OCI-LY7 (cell line): ENCODE results near the gene TEX44. TPM values are rescaled to one million over a fixed set of nuclear protein-coding genes. Genes with fewer than 3 reads are reported as not detected.

Experiments
- BruUV-seq: library from RNA; stranded (reverse); fragments of 400-500 nt; replicated peaks from 2 replicates; lab custom pipeline; 2021; lab: Mats Ljungman, UMichigan
- CTCF ChIA-PET: fragments of 300-600 bp; sonication (Branson Sonifier 250); formaldehyde crosslinking; loops from one replicate; lab custom pipeline; 2022; ENCODE audit warnings: antibody characterized with exemption; ENCODE audit not compliant: unreplicated experiment; lab: Charles Lee
- POLR2A ChIA-PET: fragments of 300-600 bp; sonication (Branson Sonifier 250); formaldehyde crosslinking; loops from one replicate; lab custom pipeline; 2022; ENCODE audit warnings: antibody characterized with exemption; lab: Charles Lee
- DNase-seq: peaks from one replicate; pipeline ENCODE4 v3.0.0-alpha.2; 2015; ENCODE audit warnings: low spot score
- H2AFZ ChIP-seq: fragments of 200-600 bp; sonication (generic), shearing (Covaris generic); 2 replicates; pipeline ENCODE4 v1.6.1; 2014; ENCODE audit warnings: mild to moderate bottlenecking, antibody characterized with exemption, low read length, moderate library complexity
- H3K27ac ChIP-seq: fragments of 200-600 bp; sonication (generic); 2 replicates; pipeline ENCODE4 v1.5.1; 2014; ENCODE audit warnings: mixed run types, low read depth, mild to moderate bottlenecking, moderate library complexity, low read length, inconsistent platforms; ENCODE audit not compliant: poor library complexity, severe bottlenecking
- H3K36me3 ChIP-seq: fragments of 200-600 bp; sonication (generic); 2 replicates; pipeline ENCODE4 v1.6.1; 2014; ENCODE audit warnings: mild to moderate bottlenecking, antibody characterized with exemption, low read length, moderate library complexity, mixed read lengths; ENCODE audit not compliant: insufficient read depth
- H3K4me1 ChIP-seq: fragments of 200-600 bp; sonication (generic); 2 replicates; pipeline ENCODE4 v1.5.1; 2014; ENCODE audit warnings: mild to moderate bottlenecking, low read length; ENCODE audit not compliant: insufficient read depth, poor library complexity, severe bottlenecking
- H3K4me2 ChIP-seq: fragments of 200-600 bp; sonication (generic); 2 replicates; pipeline ENCODE4 v1.6.1; 2014; ENCODE audit warnings: mild to moderate bottlenecking, low read length
- H3K4me3 ChIP-seq: fragments of 200-600 bp; sonication (generic); 2 replicates; pipeline ENCODE4 v1.5.1; 2014; ENCODE audit warnings: mild to moderate bottlenecking, low read depth, low read length; ENCODE audit not compliant: poor library complexity, severe bottlenecking
- H3K79me2 ChIP-seq: fragments of 200-600 bp; sonication (generic); 2 replicates; pipeline ENCODE4 v1.6.1; 2016; ENCODE audit warnings: low read depth, mild to moderate bottlenecking, low read length, moderate library complexity, mixed read lengths; ENCODE audit not compliant: insufficient read depth
- H3K9me2 ChIP-seq: fragments of 200-600 bp; sonication (generic); 2 replicates; pipeline ENCODE4 v1.6.1; 2016; ENCODE audit warnings: mild to moderate bottlenecking, low read length, mixed read lengths; ENCODE audit not compliant: insufficient read depth
- H3K9me3 ChIP-seq: fragments of 200-600 bp; sonication (generic); 2 replicates; pipeline ENCODE4 v1.6.1; 2014; ENCODE audit warnings: mild to moderate bottlenecking, mixed run types, low read length, mixed read lengths
- H4K20me1 ChIP-seq: fragments of 200-600 bp; sonication (generic); 2 replicates; pipeline ENCODE4 v1.6.1; 2014; ENCODE audit warnings: mild to moderate bottlenecking, antibody characterized with exemption, low read length, moderate library complexity, mixed read lengths; ENCODE audit not compliant: insufficient read depth
- CTCF ChIP-seq: fragments of 200-600 bp; sonication (generic); conservative IDR thresholded peaks from 2 replicates; pipeline ENCODE4 v1.5.1; 2014; ENCODE audit warnings: mild to moderate bottlenecking, antibody characterized with exemption, low read length, moderate library complexity, mixed read lengths
- EZH2phosphoT487 ChIP-seq: fragments of 200-600 bp; sonication (generic); IDR thresholded peaks from 2 replicates; pipeline ENCODE4 v1.6.1; 2018; ENCODE audit warnings: low read depth, borderline replicate concordance, mild to moderate bottlenecking, mixed run types, antibody characterized with exemption, low read length, moderate library complexity, mixed read lengths
- intact Hi-C: fragments of 100-400 bp; cut with micrococcal nuclease; formaldehyde crosslinking; loops from one replicate; pipeline ENCODE4 v1.10.0; 2022; ENCODE audit not compliant: unreplicated experiment
- total RNA-seq, 2 experiments: library from RNA; depleted of rRNA in 1 of 2; stranded (reverse); fragments of >200 nt in 1 of 2; shearing (Covaris generic) in 1 of 2; gene quantifications; 2 replicates each; pipeline ENCODE4 v1.2.3, GENCODE V29; 2014 to 2022

Gene TEX44
- total RNA-seq, 2 experiments from 2014 or later = not detected

GRCh38 chr2:231548752-231549151 is 43.9 kb upstream of the TEX44 start:
- Histone ChIP-seq H3K79me2 (no peaks in the 10 kb centered on the region), H2AFZ (no peak overlapping the region), H3K9me3 (peaks cover 15% of the 10 kb centered on the region), H3K4me2 (no peak overlapping the region), H3K9me2 (no peaks in the 10 kb centered on the region), H3K36me3 (no peaks in the 10 kb centered on the region), H3K4me3 (no peak overlapping the region), H3K27ac (no peak overlapping the region), H4K20me1 (no peaks in the 10 kb centered on the region), H3K4me1 (peaks cover 18% of the 10 kb centered on the region)
- ChIA-PET POLR2A (interaction anchor here (0.9 to 1.5 kb wide), 2 partner anchors 8 to 12 kb away, joined by 3 read pairs; no protein-coding TSS in a partner anchor), CTCF (no interaction called here)
- intact Hi-C loops = no loop called here
- BruUV-seq = no TSS peak
- no peak for TF ChIP-seq EZH2phosphoT487
- no peak for TF ChIP-seq CTCF
- no peak for DNase-seq

GRCh38 chr2:231549446-231550239 is 43.0 kb upstream of the TEX44 start:
- TF ChIP-seq CTCF = no peak
- TF ChIP-seq EZH2phosphoT487 = no peak
- Histone ChIP-seq H3K79me2 (no peaks in the 10 kb centered on the region), H3K27ac (no peak overlapping the region), H4K20me1 (no peaks in the 10 kb centered on the region), H3K4me1 (peaks cover 18% of the 10 kb centered on the region), H3K9me3 (peaks cover 15% of the 10 kb centered on the region), H2AFZ (no peak overlapping the region), H3K9me2 (no peaks in the 10 kb centered on the region), H3K36me3 (no peaks in the 10 kb centered on the region), H3K4me3 (no peak overlapping the region), H3K4me2 (no peak overlapping the region)
- ChIA-PET CTCF (no interaction called here), POLR2A (interaction anchor here (0.8 to 1.5 kb wide), 3 partner anchors 9 to 56 kb away, joined by 3 to 6 read pairs (median 3); no protein-coding TSS in a partner anchor)
- intact Hi-C loops = no loop called here
- no TSS peak for BruUV-seq
- DNase-seq = no peak

GRCh38 chr2:231552752-231553151 is 39.9 kb upstream of the TEX44 start:
- Histone ChIP-seq H4K20me1 (no peaks in the 10 kb centered on the region), H3K27ac (no peak overlapping the region), H3K4me1 (peaks cover 3% of the 10 kb centered on the region), H3K4me3 (no peak overlapping the region), H2AFZ (no peak overlapping the region), H3K9me3 (peaks cover 15% of the 10 kb centered on the region), H3K36me3 (no peaks in the 10 kb centered on the region), H3K79me2 (no peaks in the 10 kb centered on the region), H3K9me2 (no peaks in the 10 kb centered on the region), H3K4me2 (no peak overlapping the region)
- DNase-seq = no peak
- no TSS peak for BruUV-seq
- intact Hi-C loops = no loop called here
- ChIA-PET POLR2A (interaction anchor here (0.6 to 2.2 kb wide), 2 partner anchors 16 to 551 kb away, joined by 3 to 5 read pairs; no protein-coding TSS in a partner anchor), CTCF (no interaction called here)
- TF ChIP-seq CTCF (no peak), EZH2phosphoT487 (no peak)
